GM12865 (cell line): ENCODE results near the gene PCBP4.
A peak's percentile ranks its signal among the peaks of the same experiment; 100 is the strongest.

Experiments used
- DNase-seq: peaks from one replicate; pipeline ENCODE4 v3.0.0; 2010; ENCODE audit warnings: low read depth
- H3K4me3 ChIP-seq: 2 replicates; pipeline ENCODE4 v1.5.1; 2011; ENCODE audit warnings: mild to moderate bottlenecking, low read depth, low read length, control low read depth
- TF ChIP-seq, protein P1 (sequence below): IDR thresholded peaks from 2 replicates; pipeline ENCODE4 v1.5.1; 2011; ENCODE audit warnings: low read length, control low read depth, low read depth, inconsistent platforms; ENCODE audit not compliant: insufficient read depth; ENCODE audit errors: missing control alignments

The PCBP4 gene

DNA sequence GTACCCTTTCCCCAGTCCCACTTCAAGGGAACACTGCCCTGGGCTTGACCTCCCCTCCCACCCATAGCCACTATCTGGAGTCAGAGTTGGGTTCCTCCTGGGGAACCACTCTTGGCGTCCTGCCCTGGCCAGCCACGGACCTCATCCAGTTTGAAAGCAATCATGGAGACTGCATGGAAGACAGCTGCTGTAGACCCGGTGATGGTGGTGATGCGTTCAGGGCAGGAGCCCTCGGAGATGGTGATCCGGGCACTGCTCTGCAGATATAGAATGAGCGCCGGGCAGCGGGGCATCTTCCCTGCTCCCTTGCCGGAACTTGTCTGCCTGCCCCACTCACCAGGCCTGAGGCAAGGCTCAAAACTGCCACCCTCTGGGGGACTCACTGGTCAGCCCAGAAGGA lies 6.9 kb downstream of the PCBP4 start:
- H3K4me3 ChIP-seq: no peak overlapping the region
- no peak for DNase-seq
- TF ChIP-seq, protein P1, sequence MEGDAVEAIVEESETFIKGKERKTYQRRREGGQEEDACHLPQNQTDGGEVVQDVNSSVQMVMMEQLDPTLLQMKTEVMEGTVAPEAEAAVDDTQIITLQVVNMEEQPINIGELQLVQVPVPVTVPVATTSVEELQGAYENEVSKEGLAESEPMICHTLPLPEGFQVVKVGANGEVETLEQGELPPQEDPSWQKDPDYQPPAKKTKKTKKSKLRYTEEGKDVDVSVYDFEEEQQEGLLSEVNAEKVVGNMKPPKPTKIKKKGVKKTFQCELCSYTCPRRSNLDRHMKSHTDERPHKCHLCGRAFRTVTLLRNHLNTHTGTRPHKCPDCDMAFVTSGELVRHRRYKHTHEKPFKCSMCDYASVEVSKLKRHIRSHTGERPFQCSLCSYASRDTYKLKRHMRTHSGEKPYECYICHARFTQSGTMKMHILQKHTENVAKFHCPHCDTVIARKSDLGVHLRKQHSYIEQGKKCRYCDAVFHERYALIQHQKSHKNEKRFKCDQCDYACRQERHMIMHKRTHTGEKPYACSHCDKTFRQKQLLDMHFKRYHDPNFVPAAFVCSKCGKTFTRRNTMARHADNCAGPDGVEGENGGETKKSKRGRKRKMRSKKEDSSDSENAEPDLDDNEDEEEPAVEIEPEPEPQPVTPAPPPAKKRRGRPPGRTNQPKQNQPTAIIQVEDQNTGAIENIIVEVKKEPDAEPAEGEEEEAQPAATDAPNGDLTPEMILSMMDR: no peak

DNA sequence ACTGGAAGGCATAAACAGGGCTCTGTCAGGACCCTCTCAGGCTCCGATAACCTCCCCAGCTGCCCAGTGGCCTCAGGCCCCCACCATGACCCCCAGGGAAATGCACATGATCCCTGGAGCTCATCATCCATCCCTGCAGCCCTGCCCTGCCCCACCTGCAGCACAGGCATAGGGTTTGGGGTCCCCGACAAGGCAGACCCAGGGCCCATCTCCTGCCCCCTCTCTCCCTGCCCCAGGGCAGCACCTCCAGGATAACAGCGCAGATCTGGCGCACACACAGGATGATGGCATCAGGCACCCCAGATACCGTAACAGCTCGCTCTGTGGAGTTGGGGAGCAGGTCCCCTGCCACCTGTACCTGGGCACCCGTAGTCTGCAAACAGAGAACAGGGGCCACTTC lies 7.6 kb downstream of the PCBP4 start:
- DNase-seq: no peak
- TF ChIP-seq, protein P1: no peak
- no peak overlapping the region for H3K4me3 ChIP-seq

DNA sequence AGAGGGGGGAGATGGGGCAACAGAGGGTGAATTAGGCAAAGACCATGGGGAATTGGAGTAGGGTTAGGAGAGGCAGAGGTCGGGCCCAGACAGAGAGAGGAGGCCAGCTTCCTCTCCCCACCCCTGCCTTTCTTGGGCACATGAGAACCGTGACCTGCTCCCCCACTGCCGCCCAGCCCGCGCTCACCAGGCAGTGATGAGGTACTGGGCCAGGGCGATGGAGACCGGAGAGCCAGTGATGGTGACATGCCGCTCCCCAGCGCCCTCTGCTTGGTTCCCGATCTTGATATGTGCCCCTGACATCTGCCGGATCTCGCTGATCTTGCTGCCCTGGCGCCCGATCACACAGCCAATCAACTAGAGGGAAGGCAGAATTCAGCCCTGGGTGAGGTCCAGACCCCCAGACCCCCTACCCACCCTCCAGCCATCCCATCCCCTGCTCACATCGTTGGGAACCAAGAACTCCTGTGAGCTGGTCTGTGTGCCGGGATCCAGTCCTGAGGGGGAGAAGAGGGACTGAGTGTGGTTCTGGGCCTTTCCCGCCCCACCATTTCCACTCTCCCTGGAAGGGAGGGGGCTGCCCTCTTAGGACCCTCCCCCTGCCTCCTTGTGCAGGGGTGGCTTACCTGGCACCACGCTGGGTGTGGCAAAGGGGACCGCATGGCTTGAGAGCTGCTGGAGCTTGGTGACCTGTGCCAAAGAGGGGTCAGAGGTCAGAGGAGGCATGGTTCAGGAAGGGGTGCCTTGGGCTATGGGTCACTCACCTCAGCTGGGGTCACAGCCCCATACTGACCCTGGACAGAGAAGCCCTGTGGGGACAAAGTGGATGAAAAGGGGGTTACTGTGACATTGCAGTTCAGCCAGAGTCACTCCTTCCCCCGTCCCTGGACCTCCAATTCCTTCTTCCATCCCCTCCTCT lies 8.4 kb downstream of the PCBP4 start:
- no peak for DNase-seq
- TF ChIP-seq, protein P1: no peak
- H3K4me3 ChIP-seq: no peak overlapping the region

DNA sequence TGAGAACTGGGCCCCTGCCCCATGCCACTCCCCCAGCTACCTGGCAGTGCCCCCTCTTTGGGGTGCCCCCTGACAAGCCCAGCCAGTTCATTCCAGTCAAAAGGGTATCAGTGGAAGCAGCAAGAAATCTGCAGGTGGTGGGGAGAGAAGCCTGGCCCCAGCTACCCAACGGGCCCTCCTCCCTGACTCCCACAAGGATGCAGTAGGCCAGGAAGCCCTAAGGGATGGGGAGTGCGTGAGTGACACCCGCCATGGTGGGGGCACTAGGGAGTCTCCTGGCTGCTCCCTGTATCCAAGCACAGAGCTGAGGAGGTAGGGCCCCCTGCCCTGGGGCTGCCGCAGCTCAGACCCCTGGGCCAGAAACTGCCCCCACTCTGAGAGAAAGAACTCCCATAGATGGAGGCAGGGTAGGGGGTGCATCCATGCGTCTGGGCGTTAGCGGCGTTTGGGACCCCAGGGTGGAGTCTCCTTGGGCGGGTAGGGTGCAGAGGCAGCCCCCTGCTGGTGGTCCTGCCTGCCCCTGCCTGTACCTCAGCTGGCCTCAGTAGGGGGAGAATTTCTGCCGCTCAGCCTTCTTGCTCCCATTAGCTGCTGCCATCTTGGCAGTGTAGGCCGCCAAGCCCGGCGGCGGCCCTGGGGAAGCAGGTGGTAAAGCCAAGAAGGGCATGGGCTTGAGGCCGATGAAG lies 9.6 kb downstream of the PCBP4 start:
- TF ChIP-seq, protein P1: no peak
- H3K4me3 ChIP-seq: no peak overlapping the region
- no peak for DNase-seq

DNA sequence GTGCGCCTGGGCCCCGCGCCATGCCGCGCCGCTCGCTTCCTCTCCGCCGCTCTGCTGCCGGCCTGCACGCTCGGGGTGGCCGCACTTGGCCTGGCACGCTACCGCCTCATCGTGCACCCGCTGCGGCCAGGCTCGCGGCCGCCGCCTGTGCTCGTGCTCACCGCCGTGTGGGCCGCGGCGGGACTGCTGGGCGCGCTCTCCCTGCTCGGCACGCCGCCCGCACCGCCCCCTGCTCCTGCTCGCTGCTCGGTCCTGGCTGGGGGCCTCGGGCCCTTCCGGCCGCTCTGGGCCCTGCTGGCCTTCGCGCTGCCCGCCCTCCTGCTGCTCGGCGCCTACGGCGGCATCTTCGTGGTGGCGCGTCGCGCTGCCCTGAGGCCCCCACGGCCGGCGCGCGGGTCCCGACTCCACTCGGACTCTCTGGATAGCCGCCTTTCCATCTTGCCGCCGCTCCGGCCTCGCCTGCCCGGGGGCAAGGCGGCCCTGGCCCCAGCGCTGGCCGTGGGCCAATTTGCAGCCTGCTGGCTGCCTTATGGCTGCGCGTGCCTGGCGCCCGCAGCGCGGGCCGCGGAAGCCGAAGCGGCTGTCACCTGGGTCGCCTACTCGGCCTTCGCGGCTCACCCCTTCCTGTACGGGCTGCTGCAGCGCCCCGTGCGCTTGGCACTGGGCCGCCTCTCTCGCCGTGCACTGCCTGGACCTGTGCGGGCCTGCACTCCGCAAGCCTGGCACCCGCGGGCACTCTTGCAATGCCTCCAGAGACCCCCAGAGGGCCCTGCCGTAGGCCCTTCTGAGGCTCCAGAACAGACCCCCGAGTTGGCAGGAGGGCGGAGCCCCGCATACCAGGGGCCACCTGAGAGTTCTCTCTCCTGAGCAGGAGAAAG lies 11.1 kb downstream of the PCBP4 start:
- no peak overlapping the region; the same call in 1 of the 2 replicates for H3K4me3 ChIP-seq
- DNase-seq: no peak
- TF ChIP-seq, protein P1: peak; percentile 31

DNA sequence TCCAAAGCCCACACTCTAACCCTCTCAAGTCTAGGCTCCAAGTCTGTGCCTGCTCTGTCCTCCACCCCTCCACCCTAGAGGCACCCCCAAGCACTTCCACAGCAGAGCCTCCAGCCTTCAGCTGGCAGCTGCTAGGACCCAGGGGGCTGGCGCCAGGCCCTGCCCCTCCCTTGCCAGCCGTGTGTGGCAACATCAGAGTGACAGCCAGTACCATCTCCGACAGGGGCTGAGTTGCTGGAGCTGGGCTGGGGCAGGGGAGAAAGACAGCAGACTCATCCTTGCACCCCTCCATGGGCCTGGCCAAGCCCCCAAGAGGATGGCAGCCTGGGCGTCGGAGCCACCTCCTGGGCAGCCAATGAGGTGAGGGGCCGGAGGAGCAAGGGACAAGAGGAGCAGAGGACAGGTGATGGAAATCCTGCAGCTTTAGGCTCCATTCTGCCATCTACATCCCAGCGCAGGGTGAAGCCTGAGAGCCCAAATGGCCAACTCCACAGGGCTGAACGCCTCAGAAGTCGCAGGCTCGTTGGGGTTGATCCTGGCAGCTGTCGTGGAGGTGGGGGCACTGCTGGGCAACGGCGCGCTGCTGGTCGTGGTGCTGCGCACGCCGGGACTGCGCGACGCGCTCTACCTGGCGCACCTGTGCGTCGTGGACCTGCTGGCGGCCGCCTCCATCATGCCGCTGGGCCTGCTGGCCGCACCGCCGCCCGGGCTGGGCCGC lies 11.9 kb downstream of the PCBP4 start, which contains the start of gene GPR62:
GPR62 (plus strand) TSS at position 207 of the 718 bp plus-strand sequence; CDS start at position 479, 272 bp downstream.
- TF ChIP-seq, protein P1: no peak
- no peak for DNase-seq
- H3K4me3 ChIP-seq: no peak within 1 kb of the TSS; the same call in 1 of the 2 replicates
